ENCODE data around the gene TMX2.

The TMX2 gene

GRCh38 chr11:57698843-57699365 lies 13.5 kb upstream of the TMX2 start:
- no peak overlapping the region for H3K4ac ChIP-seq (ENCODE audit: low read depth, low read length)
- no peaks in the 10 kb centered on the region for H3K9me3 ChIP-seq (ENCODE audit: insufficient read depth, low read depth, low read length)
- no peak overlapping the region for H3K23ac ChIP-seq (ENCODE audit: low read length)
- H4K12ac ChIP-seq (ENCODE audit: low read depth, low read length): no peak overlapping the region
- H2AFZ ChIP-seq (ENCODE audit: insufficient read depth, low read length, poor library complexity): no peak overlapping the region
- H3K27ac ChIP-seq (ENCODE audit: low read depth, low read length): no peak overlapping the region
- H3K4me2 ChIP-seq (ENCODE audit: low read length): no peak overlapping the region
- no peak overlapping the region for H2BK120ac ChIP-seq (ENCODE audit: insufficient read depth, low read length, poor library complexity)
- H3K14ac ChIP-seq (ENCODE audit: low read length): no peak overlapping the region
- no peak overlapping the region for H2BK5ac ChIP-seq (ENCODE audit: low read depth, low read length, poor library complexity)
- no CpG with 5 or more reads among the region's 18 CpGs for WGBS (ENCODE audit: extremely low coverage, insufficient coverage, insufficient read length)
- H3K4me3 ChIP-seq (ENCODE audit: low read depth, low read length): no peak overlapping the region
- H3K36me3 ChIP-seq (ENCODE audit: control insufficient read depth in 1 of 2, insufficient read depth in 2 of 2, low read length in 2 of 2): peaks cover 57 to 73% of the 10 kb centered on the region in 2 experiments
- H2AK5ac ChIP-seq (ENCODE audit: low read length): no peak overlapping the region
- no peak overlapping the region for H3K9ac ChIP-seq (ENCODE audit: low read length)
- no peak overlapping the region for H4K91ac ChIP-seq (ENCODE audit: low read depth, low read length)
- H3K18ac ChIP-seq (ENCODE audit: low read length): no peak overlapping the region
- H4K8ac ChIP-seq (ENCODE audit: low read depth, low read length): no peak overlapping the region
- H3K4me1 ChIP-seq (ENCODE audit: control insufficient read depth in 1 of 2, insufficient read depth in 2 of 2, low read length in 2 of 2): no peaks in the 10 kb centered on the region
- no peak for DNase-seq
- no peaks in the 10 kb centered on the region for H3K79me2 ChIP-seq (ENCODE audit: control insufficient read depth, insufficient read depth, low read length, poor library complexity)
- H2BK12ac ChIP-seq (ENCODE audit: low read length): no peak overlapping the region
- H3K27me3 ChIP-seq (ENCODE audit: insufficient read depth, low read length): no peaks in the 10 kb centered on the region
- no peaks in the 10 kb centered on the region for H3K79me1 ChIP-seq (ENCODE audit: low read length)

GRCh38 chr11:57699813-57700212 lies 12.6 kb upstream of the TMX2 start:
- Histone ChIP-seq H4K91ac (ENCODE audit: low read depth, low read length) (no peak overlapping the region), H3K36me3 (ENCODE audit: control insufficient read depth in 1 of 2, insufficient read depth in 2 of 2, low read length in 2 of 2) (peaks cover 50 to 72% of the 10 kb centered on the region in 2 experiments), H3K27me3 (ENCODE audit: insufficient read depth, low read length) (no peaks in the 10 kb centered on the region), H3K4me3 (ENCODE audit: low read depth, low read length) (no peak overlapping the region), H2AFZ (ENCODE audit: insufficient read depth, low read length, poor library complexity) (no peak overlapping the region), H3K79me1 (ENCODE audit: low read length) (no peaks in the 10 kb centered on the region), H2AK5ac (ENCODE audit: low read length) (no peak overlapping the region), H2BK120ac (ENCODE audit: insufficient read depth, low read length, poor library complexity) (no peak overlapping the region), H3K9me3 (ENCODE audit: insufficient read depth, low read depth, low read length) (no peaks in the 10 kb centered on the region), H2BK5ac (ENCODE audit: low read depth, low read length, poor library complexity) (no peak overlapping the region), H3K23ac (ENCODE audit: low read length) (no peak overlapping the region), H3K4me1 (ENCODE audit: control insufficient read depth in 1 of 2, insufficient read depth in 2 of 2, low read length in 2 of 2) (no peaks in the 10 kb centered on the region), H4K8ac (ENCODE audit: low read depth, low read length) (no peak overlapping the region), H3K18ac (ENCODE audit: low read length) (no peak overlapping the region), H3K9ac (ENCODE audit: low read length) (no peak overlapping the region), H3K14ac (ENCODE audit: low read length) (no peak overlapping the region), H4K12ac (ENCODE audit: low read depth, low read length) (no peak overlapping the region), H3K4me2 (ENCODE audit: low read length) (no peak overlapping the region), H3K4ac (ENCODE audit: low read depth, low read length) (no peak overlapping the region), H2BK12ac (ENCODE audit: low read length) (no peak overlapping the region), H3K27ac (ENCODE audit: low read depth, low read length) (no peak overlapping the region), H3K79me2 (ENCODE audit: control insufficient read depth, insufficient read depth, low read length, poor library complexity) (no peaks in the 10 kb centered on the region)
- DNase-seq: no peak
- WGBS (ENCODE audit: extremely low coverage, insufficient coverage, insufficient read length): no CpG with 5 or more reads among the region's 10 CpGs

DNA sequence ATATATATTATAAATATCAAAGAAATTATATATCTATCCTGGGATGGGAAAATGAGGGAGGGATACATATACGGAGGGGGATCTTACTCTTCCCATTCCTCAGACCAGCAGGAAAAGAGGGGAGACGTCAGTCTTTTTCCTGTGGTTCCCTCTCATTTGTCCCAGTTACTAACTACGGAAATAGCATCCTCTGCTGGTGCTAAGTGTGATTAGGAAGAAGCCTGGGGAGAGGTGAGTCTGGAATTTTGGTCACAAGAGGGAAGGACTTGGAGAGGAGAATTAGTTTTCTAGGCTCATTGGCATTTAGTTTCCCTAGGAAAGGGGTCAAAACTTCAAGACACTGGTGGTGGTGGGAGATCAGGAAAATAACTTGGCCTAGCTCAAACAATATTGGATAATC lies 12.0 kb upstream of the TMX2 start:
- Histone ChIP-seq H3K27ac (ENCODE audit: low read depth, low read length) (no peak overlapping the region), H3K4ac (ENCODE audit: low read depth, low read length) (no peak overlapping the region), H3K4me2 (ENCODE audit: low read length) (no peak overlapping the region), H2AFZ (ENCODE audit: insufficient read depth, low read length, poor library complexity) (no peak overlapping the region), H2BK5ac (ENCODE audit: low read depth, low read length, poor library complexity) (no peak overlapping the region), H3K79me2 (ENCODE audit: control insufficient read depth, insufficient read depth, low read length, poor library complexity) (no peaks in the 10 kb centered on the region), H3K9me3 (ENCODE audit: insufficient read depth, low read depth, low read length) (no peaks in the 10 kb centered on the region), H2AK5ac (ENCODE audit: low read length) (no peak overlapping the region), H3K23ac (ENCODE audit: low read length) (no peak overlapping the region), H4K12ac (ENCODE audit: low read depth, low read length) (no peak overlapping the region), H3K18ac (ENCODE audit: low read length) (no peak overlapping the region), H2BK12ac (ENCODE audit: low read length) (no peak overlapping the region), H3K27me3 (ENCODE audit: insufficient read depth, low read length) (no peaks in the 10 kb centered on the region), H4K91ac (ENCODE audit: low read depth, low read length) (no peak overlapping the region), H4K8ac (ENCODE audit: low read depth, low read length) (no peak overlapping the region), H3K4me3 (ENCODE audit: low read depth, low read length) (no peak overlapping the region), H3K14ac (ENCODE audit: low read length) (no peak overlapping the region), H3K79me1 (ENCODE audit: low read length) (no peaks in the 10 kb centered on the region), H3K4me1 (ENCODE audit: control insufficient read depth in 1 of 2, insufficient read depth in 2 of 2, low read length in 2 of 2) (no peaks in the 10 kb centered on the region), H3K9ac (ENCODE audit: low read length) (no peak overlapping the region), H2BK120ac (ENCODE audit: insufficient read depth, low read length, poor library complexity) (no peak overlapping the region), H3K36me3 (ENCODE audit: control insufficient read depth in 1 of 2, insufficient read depth in 2 of 2, low read length in 2 of 2) (peaks cover 46 to 68% of the 10 kb centered on the region in 2 experiments)
- WGBS (ENCODE audit: extremely low coverage, insufficient coverage, insufficient read length): no CpG with 5 or more reads among the region's 3 CpGs
- no peak for DNase-seq

DNA sequence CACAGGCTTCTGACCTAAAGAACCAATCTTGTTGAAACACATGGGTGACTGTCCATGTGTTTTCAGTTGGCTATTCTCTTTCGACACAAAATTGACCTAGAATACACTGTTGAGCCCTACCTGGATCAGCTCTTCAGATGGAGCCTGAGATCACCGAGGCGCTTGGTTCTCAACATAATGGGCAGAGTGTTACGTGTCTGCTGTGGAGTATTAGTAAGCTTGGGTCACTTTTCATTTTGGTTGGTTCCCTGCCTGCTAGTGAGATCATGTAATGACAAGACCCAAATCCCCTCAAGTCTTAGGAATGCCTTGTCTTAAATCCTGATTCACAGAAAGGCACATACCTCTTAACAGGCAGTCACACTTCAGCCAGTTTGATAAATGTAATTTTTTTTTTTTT lies 9.1 kb upstream of the TMX2 start:
- WGBS (ENCODE audit: extremely low coverage, insufficient coverage, insufficient read length): no CpG with 5 or more reads among the region's 4 CpGs
- Histone ChIP-seq H2BK5ac (ENCODE audit: low read depth, low read length, poor library complexity) (no peak overlapping the region), H3K9me3 (ENCODE audit: insufficient read depth, low read depth, low read length) (no peaks in the 10 kb centered on the region), H4K8ac (ENCODE audit: low read depth, low read length) (no peak overlapping the region), H3K79me2 (ENCODE audit: control insufficient read depth, insufficient read depth, low read length, poor library complexity) (no peaks in the 10 kb centered on the region), H4K12ac (ENCODE audit: low read depth, low read length) (no peak overlapping the region), H4K91ac (ENCODE audit: low read depth, low read length) (no peak overlapping the region), H3K4me3 (ENCODE audit: low read depth, low read length) (no peak overlapping the region), H2AK5ac (ENCODE audit: low read length) (no peak overlapping the region), H2BK12ac (ENCODE audit: low read length) (no peak overlapping the region), H3K9ac (ENCODE audit: low read length) (no peak overlapping the region), H3K36me3 (ENCODE audit: control insufficient read depth in 1 of 2, insufficient read depth in 2 of 2, low read length in 2 of 2) (peaks cover 33 to 46% of the 10 kb centered on the region in 2 experiments), H3K23ac (ENCODE audit: low read length) (no peak overlapping the region), H3K4me1 (ENCODE audit: control insufficient read depth in 1 of 2, insufficient read depth in 2 of 2, low read length in 2 of 2) (no peaks in the 10 kb centered on the region), H2AFZ (ENCODE audit: insufficient read depth, low read length, poor library complexity) (no peak overlapping the region), H3K27me3 (ENCODE audit: insufficient read depth, low read length) (no peaks in the 10 kb centered on the region), H3K14ac (ENCODE audit: low read length) (no peak overlapping the region), H3K79me1 (ENCODE audit: low read length) (no peaks in the 10 kb centered on the region), H3K4me2 (ENCODE audit: low read length) (no peak overlapping the region), H2BK120ac (ENCODE audit: insufficient read depth, low read length, poor library complexity) (no peak overlapping the region), H3K4ac (ENCODE audit: low read depth, low read length) (no peak overlapping the region), H3K27ac (ENCODE audit: low read depth, low read length) (no peak overlapping the region), H3K18ac (ENCODE audit: low read length) (no peak overlapping the region)
- no peak for DNase-seq

Data from trophoblast cell (in vitro differentiated cells and primary cell).